Esophagus (tissue), 2 donors: Measurements from ENCODE around the gene LAD1. TPM values are rescaled to one million over a fixed set of nuclear protein-coding genes. Genes with fewer than 3 reads are reported as not detected.

ENCODE experiments used
- H3K27ac ChIP-seq, 2 donors: one replicate each; pipeline ENCODE4 v1.5.1; 2013; ENCODE audit warnings: low read depth in 2 of 2, mild to moderate bottlenecking in 2 of 2, inconsistent platforms in 1 of 2, low read length in 1 of 2, moderate library complexity in 1 of 2
- H3K27me3 ChIP-seq, 2 donors: one replicate each; pipeline ENCODE4 v1.6.1; 2013; ENCODE audit warnings: low read length in 2 of 2, control low read depth in 1 of 2, mild to moderate bottlenecking in 1 of 2; ENCODE audit not compliant: insufficient read depth in 2 of 2, control insufficient read depth in 1 of 2
- H3K36me3 ChIP-seq, 2 donors: one replicate each; pipeline ENCODE4 v1.6.1; 2013; ENCODE audit warnings: low read length in 1 of 2; ENCODE audit not compliant: control insufficient read depth in 2 of 2, insufficient read depth in 2 of 2
- H3K4me1 ChIP-seq, 2 donors: one replicate each; pipeline ENCODE4 v1.6.1; 2013; ENCODE audit warnings: low read length in 1 of 2; ENCODE audit not compliant: control insufficient read depth in 2 of 2, insufficient read depth in 2 of 2
- H3K4me3 ChIP-seq, 2 donors: one replicate each; pipeline ENCODE4 v1.5.1; 2013; ENCODE audit warnings: low read length in 2 of 2, mild to moderate bottlenecking in 2 of 2, low read depth in 1 of 2, moderate library complexity in 1 of 2
- H3K9me3 ChIP-seq, 2 donors: one replicate each; pipeline ENCODE4 v1.6.1; 2013; ENCODE audit warnings: mild to moderate bottlenecking in 2 of 2, low read depth in 1 of 2, low read length in 1 of 2, moderate library complexity in 1 of 2; ENCODE audit not compliant: control insufficient read depth in 2 of 2, insufficient read depth in 1 of 2
- WGBS, 2 donors: extraction: QIAGEN DNeasy Blood & Tissue Kit; methylation state at CpG; one replicate each; pipeline ENCODE4 v1.1.7; 2013; 5-methylcytosine and 5-hydroxymethylcytosine counted together
- polyA plus RNA-seq, 2 donors: library from polyadenylated mRNA; stranded (reverse); fragments of 200-250 nt; gene quantifications; one replicate each; pipeline ENCODE4 v1.2.3, GENCODE V29; 2013
- donor health status: healthy with polysubstance abuse.
- donor health status: Bipolar disorder and iron deficiency.

The LAD1 gene
- polyA plus RNA-seq, 2 donors, result 275 to 286 TPM

- no peaks in the 10 kb centered on the region for H3K27me3 ChIP-seq
- H3K27ac ChIP-seq, result peak overlapping the region; percentile 87 to 96
- peaks cover 0 to 3% of the 10 kb centered on the region in 2 donors for H3K36me3 ChIP-seq
- peaks cover 0 to 25% of the 10 kb centered on the region in 2 donors for H3K4me1 ChIP-seq
- WGBS, 2 donors, result 52 to 65% methylated on average over 2 of the region's 2 CpGs
- H3K4me3 ChIP-seq, result peak overlapping the region; percentile 75
- no peaks in the 10 kb centered on the region for H3K9me3 ChIP-seq
Measured at GRCh38 chr1:201397675-201398074, 1.4 kb downstream of the LAD1 start.

- H3K27me3 ChIP-seq, result no peaks in the 10 kb centered on the region
- peak overlapping the region; percentile 75 for H3K4me3 ChIP-seq
- H3K9me3 ChIP-seq, result no peaks in the 10 kb centered on the region
- H3K4me1 ChIP-seq, result peaks cover 0 to 25% of the 10 kb centered on the region in 2 donors
- peak overlapping the region; percentile 87 to 96 for H3K27ac ChIP-seq
- WGBS, 2 donors, result 43 to 47% methylated on average over 10 of the region's 10 CpGs
- peaks cover 0 to 8% of the 10 kb centered on the region in 2 donors for H3K36me3 ChIP-seq
Measured at GRCh38 chr1:201396861-201397464, 2.2 kb downstream of the LAD1 start.

GRCh38 chr1:201395936-201396335, 3.2 kb downstream of the LAD1 start:
- Histone ChIP-seq H3K4me1 (peaks cover 0 to 25% of the 10 kb centered on the region in 2 donors), H3K9me3 (no peaks in the 10 kb centered on the region), H3K4me3 (peak overlapping the region in 1 of 2 donors; percentile 75), H3K36me3 (peaks cover 0 to 8% of the 10 kb centered on the region in 2 donors), H3K27me3 (no peaks in the 10 kb centered on the region), H3K27ac (peak overlapping the region; percentile 40 to 85)
- WGBS, 2 donors, result 51 to 65% methylated on average over 4 of the region's 4 CpGs

- H3K9me3 ChIP-seq, result no peaks in the 10 kb centered on the region
- H3K27me3 ChIP-seq, result no peaks in the 10 kb centered on the region
- 37 to 56% methylated on average over 3 of the region's 3 CpGs for WGBS, 2 donors
- peaks cover 0 to 20% of the 10 kb centered on the region in 2 donors for H3K4me1 ChIP-seq
- H3K36me3 ChIP-seq, result peaks cover 0 to 8% of the 10 kb centered on the region in 2 donors
- no peak overlapping the region for H3K4me3 ChIP-seq
- peak overlapping the region; percentile 26 to 85 for H3K27ac ChIP-seq
Measured at GRCh38 chr1:201394591-201394990, 4.5 kb downstream of the LAD1 start.

- WGBS, 2 donors, result 47 to 56% methylated on average over 3 of the region's 3 CpGs
- peaks cover 0 to 11% of the 10 kb centered on the region in 2 donors for H3K36me3 ChIP-seq
- no peaks in the 10 kb centered on the region for H3K27me3 ChIP-seq
- H3K4me3 ChIP-seq, result no peak overlapping the region
- H3K4me1 ChIP-seq, result peaks cover 0 to 20% of the 10 kb centered on the region in 2 donors
- peak overlapping the region in 1 of 2 donors; percentile 47 for H3K27ac ChIP-seq
- H3K9me3 ChIP-seq, result no peaks in the 10 kb centered on the region
Measured at GRCh38 chr1:201393076-201393475, 6.0 kb downstream of the LAD1 start.

- H3K4me1 ChIP-seq, result peaks cover 0 to 19% of the 10 kb centered on the region in 2 donors
Measured at GRCh38 chr1:201391651-201392511, 7.2 kb downstream of the LAD1 start.

GRCh38 chr1:201391225-201391624, 7.9 kb downstream of the LAD1 start:
- peaks cover 0 to 14% of the 10 kb centered on the region in 2 donors for H3K4me1 ChIP-seq
- H3K27me3 ChIP-seq, result no peaks in the 10 kb centered on the region
- H3K9me3 ChIP-seq, result no peaks in the 10 kb centered on the region
- H3K36me3 ChIP-seq, result peaks cover 0 to 27% of the 10 kb centered on the region in 2 donors
- no peak overlapping the region for H3K27ac ChIP-seq
- H3K4me3 ChIP-seq, result no peak overlapping the region
- WGBS, 2 donors, result 83 to 84% methylated on average over 1 of the region's 1 CpG

More at GRCh38 chr1:201391651-201392511, 7.2 kb downstream of the LAD1 start:
- 69 to 73% methylated on average over 9 of the region's 9 CpGs for whole genome bisulfite sequencing, 2 donors
- H3K4me3 ChIP-seq, result no peak overlapping the region
- no peaks in the 10 kb centered on the region for H3K9me3 ChIP-seq
- H3K27me3 ChIP-seq, result no peaks in the 10 kb centered on the region
- H3K36me3 ChIP-seq, result peaks cover 0 to 21% of the 10 kb centered on the region in 2 donors
- no peak overlapping the region for H3K27ac ChIP-seq

GRCh38 chr1:201389051-201389450, 10.1 kb downstream of the LAD1 start:
- H3K9me3 ChIP-seq, result no peaks in the 10 kb centered on the region
- H3K27ac ChIP-seq, result no peak overlapping the region
- H3K36me3 ChIP-seq, result peaks cover 0 to 40% of the 10 kb centered on the region in 2 donors
- no peaks in the 10 kb centered on the region for H3K27me3 ChIP-seq
- WGBS, 2 donors, result 87 to 89% methylated on average over 12 of the region's 12 CpGs
- H3K4me1 ChIP-seq, result no peaks in the 10 kb centered on the region
- no peak overlapping the region for H3K4me3 ChIP-seq

- WGBS, 2 donors, result 87 to 91% methylated on average over 8 of the region's 8 CpGs
- no peaks in the 10 kb centered on the region for H3K27me3 ChIP-seq
- no peaks in the 10 kb centered on the region for H3K9me3 ChIP-seq
- no peak overlapping the region for H3K27ac ChIP-seq
- peaks cover 0 to 41% of the 10 kb centered on the region in 2 donors for H3K36me3 ChIP-seq
- H3K4me1 ChIP-seq, result peaks cover 0 to 5% of the 10 kb centered on the region in 2 donors
- H3K4me3 ChIP-seq, result no peak overlapping the region
Measured at GRCh38 chr1:201386208-201386607, 12.9 kb downstream of the LAD1 start.
